RWPE1 (cell line): ENCODE data around the gene ARRDC5.
"Not testable (repeated sequence)": the region's sequence is repeated elsewhere in the genome, so short reads cannot be mapped to it uniquely, and the experiment has no call there.

Experiments
- CTCF ChIA-PET: fragments of 350-600 bp; sonication (Branson Sonifier 250); formaldehyde crosslinking; extraction: SDS; loops from one replicate; lab custom pipeline; 2021; lab: Yijun Ruan, JAX
- POLR2A ChIA-PET: fragments of 400-600 bp; formaldehyde crosslinking; extraction: SDS; loops from one replicate; lab custom pipeline; 2020; ENCODE audit warnings: antibody characterized with exemption; ENCODE audit not compliant: low non-redundant PET; lab: Yijun Ruan, JAX
- DNase-seq: peaks from one replicate; pipeline ENCODE4 v3.0.0; 2012; ENCODE audit warnings: low spot score
- H3K27ac ChIP-seq: fragments of 450-650 bp; 2 replicates; pipeline ENCODE4 v1.5.1; 2017
- TF ChIP-seq, protein P1 (sequence below): fragments of 450-650 bp; conservative IDR thresholded peaks from 2 replicates; pipeline ENCODE4 v1.5.1; 2017; ENCODE audit warnings: low read depth, mild to moderate bottlenecking

The ARRDC5 gene

DNA sequence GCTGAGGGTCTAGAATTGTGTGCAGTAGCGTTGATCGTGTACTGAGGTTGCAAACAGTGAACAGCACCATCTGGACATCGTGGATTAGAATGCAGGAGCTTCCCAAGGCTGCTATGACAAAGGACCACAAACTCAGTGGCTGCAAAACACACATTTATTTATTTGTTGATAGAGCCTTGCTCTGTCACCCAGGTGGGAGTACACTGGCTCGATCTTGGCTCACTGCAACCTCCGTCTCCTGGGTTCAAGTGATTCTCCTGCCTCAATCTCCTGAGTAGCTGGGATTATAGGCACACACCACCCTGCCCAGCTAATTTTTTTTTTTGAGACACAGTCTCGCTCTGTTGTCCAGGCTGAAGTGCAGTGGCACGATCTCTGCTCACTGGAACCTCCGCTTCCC, 4.3 kb upstream of the ARRDC5 start:
- ChIA-PET CTCF (interaction anchor here (1.0 kb wide), 1 partner anchor 36 kb away, joined by 7 read pairs; no protein-coding TSS in a partner anchor), POLR2A (no interaction called here)
- TF ChIP-seq, protein P1, sequence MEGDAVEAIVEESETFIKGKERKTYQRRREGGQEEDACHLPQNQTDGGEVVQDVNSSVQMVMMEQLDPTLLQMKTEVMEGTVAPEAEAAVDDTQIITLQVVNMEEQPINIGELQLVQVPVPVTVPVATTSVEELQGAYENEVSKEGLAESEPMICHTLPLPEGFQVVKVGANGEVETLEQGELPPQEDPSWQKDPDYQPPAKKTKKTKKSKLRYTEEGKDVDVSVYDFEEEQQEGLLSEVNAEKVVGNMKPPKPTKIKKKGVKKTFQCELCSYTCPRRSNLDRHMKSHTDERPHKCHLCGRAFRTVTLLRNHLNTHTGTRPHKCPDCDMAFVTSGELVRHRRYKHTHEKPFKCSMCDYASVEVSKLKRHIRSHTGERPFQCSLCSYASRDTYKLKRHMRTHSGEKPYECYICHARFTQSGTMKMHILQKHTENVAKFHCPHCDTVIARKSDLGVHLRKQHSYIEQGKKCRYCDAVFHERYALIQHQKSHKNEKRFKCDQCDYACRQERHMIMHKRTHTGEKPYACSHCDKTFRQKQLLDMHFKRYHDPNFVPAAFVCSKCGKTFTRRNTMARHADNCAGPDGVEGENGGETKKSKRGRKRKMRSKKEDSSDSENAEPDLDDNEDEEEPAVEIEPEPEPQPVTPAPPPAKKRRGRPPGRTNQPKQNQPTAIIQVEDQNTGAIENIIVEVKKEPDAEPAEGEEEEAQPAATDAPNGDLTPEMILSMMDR, result no peak
- no peak for DNase-seq
- H3K27ac ChIP-seq, result peak overlapping the region; percentile 26; the same call in 1 of the 2 replicates

GRCh38 chr19:4904481-4904880, 1.8 kb upstream of the ARRDC5 start:
- no peak for DNase-seq
- ChIA-PET CTCF (no interaction called here), POLR2A (no interaction called here)
- no peak overlapping the region for H3K27ac ChIP-seq
- TF ChIP-seq, protein P1, result no peak

DNA sequence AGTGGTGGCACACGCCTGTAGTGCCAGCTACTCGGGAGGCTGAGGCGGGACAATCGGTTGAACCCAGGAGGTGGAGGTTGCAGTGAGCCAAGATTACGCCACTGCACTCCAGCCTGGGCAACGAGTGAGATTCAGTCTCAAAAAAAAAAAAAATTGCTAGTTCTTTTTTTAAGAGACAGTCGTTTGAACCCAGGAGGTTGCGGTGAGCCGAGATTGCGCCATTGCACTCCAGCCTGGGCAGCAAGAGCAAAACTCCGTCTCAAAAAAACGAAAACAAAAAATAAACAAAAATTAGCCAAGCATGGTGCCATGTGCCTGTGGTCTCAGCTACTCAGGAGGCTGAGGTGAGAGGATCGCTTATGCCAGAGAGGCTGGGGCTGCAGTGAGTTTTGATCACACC, 1.8 kb downstream of the ARRDC5 start:
- H3K27ac ChIP-seq, CTCF ChIA-PET, POLR2A ChIA-PET, DNase-seq: not testable (repeated sequence)

DNA sequence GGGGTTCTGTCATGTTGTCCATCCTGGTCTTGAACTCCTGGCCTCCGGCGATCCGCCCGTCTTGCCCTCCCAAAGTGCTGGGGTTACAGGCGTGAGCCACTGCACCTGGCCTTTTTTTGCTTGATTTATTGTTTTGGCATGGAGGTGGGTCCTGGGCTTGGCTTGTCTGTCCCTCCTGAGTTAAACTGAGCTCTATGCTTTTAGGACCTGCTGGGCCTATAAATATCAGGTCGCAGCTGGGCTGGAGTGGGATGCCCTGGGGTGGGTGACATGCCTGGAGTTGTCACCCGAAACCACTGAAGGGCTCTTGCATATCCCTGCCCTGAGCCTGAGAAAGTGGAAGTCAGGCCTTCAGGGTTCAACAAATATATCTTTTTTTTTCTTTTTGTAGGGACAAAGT, 5.5 kb downstream of the ARRDC5 start:
- POLR2A ChIA-PET, result no interaction called here
- no peak for DNase-seq
- H3K27ac ChIP-seq, result peak overlapping the region; percentile 53
- TF ChIP-seq, protein P1, result no peak
- CTCF ChIA-PET, result no interaction called here

DNA sequence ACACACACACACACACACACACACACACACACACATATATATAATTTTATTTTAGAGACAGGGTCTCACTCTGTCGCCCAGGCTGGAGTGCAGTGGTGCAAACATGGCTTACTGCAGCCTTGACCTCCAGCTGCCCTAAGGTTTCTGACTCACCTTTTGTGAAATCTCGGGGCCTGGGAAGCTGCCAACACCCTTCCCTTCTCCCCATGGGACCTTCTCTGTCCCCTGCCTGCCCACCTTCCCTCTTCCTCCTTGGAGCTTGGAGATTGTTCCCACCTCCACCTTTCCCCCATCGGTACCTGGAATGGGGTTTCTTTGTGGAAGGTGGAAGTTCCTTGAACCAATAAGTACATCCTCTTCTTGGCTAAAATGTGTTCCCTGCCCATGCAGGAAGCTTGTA, 6.3 kb downstream of the ARRDC5 start:
- POLR2A ChIA-PET, result no interaction called here
- peak overlapping the region; percentile 53 for H3K27ac ChIP-seq
- TF ChIP-seq, protein P1, result no peak
- CTCF ChIA-PET, result no interaction called here
- DNase-seq, result peak; percentile 56

- H3K27ac ChIP-seq, POLR2A ChIA-PET, DNase-seq: not testable (repeated sequence)
- CTCF ChIA-PET, result interaction anchor here (0.6 kb wide), 1 partner anchor 39 kb away, joined by 4 read pairs; no protein-coding TSS in a partner anchor
These were observed 9.7 kb downstream of the ARRDC5 start for GRCh38 chr19:4892962-4893361.

GRCh38 chr19:4891066-4891465, 11.6 kb downstream of the ARRDC5 start:
- H3K27ac ChIP-seq, result no peak overlapping the region
- DNase-seq, result no peak
- POLR2A ChIA-PET, result no interaction called here
- TF ChIP-seq, protein P1, result no peak
- CTCF ChIA-PET, result no interaction called here
